HG03575 (cell line): ENCODE data around the gene SKA1.

Experiments
- ATAC-seq: cut with Tn5 transposase; IDR thresholded peaks from one replicate; pipeline ENCODE4 v1.9.1; 2021; ENCODE audit not compliant: unreplicated experiment, insufficient number of reproducible peaks, low FRiP score; ENCODE audit errors: extremely low read depth

The SKA1 gene

GRCh38 chr18:50374753-50375391 is at the start of gene SKA1:
Gene SKA1 (plus strand): TSS chr18:50375046. CDS start chr18:50375831, 785 bp downstream.
- peak; percentile 77 for ATAC-seq

GRCh38 chr18:50327983-50328382 is 46.9 kb upstream of the SKA1 start:
- no peak for ATAC-seq

GRCh38 chr18:50330176-50330575 is 44.7 kb upstream of the SKA1 start:
- ATAC-seq: no peak

- no peak for ATAC-seq
Observed at GRCh38 chr18:50331691-50332090, 43.2 kb upstream of the SKA1 start.

- no peak for ATAC-seq
Observed at GRCh38 chr18:50334546-50335152, 40.2 kb upstream of the SKA1 start.

GRCh38 chr18:50338122-50338521 is 36.7 kb upstream of the SKA1 start:
- ATAC-seq: no peak

- ATAC-seq: no peak
Observed at GRCh38 chr18:50338715-50339114, 36.1 kb upstream of the SKA1 start.

GRCh38 chr18:50340078-50340477 is 34.8 kb upstream of the SKA1 start:
- no peak for ATAC-seq

GRCh38 chr18:50341443-50341842 is 33.4 kb upstream of the SKA1 start:
- ATAC-seq: no peak

GRCh38 chr18:50350699-50351098 is 24.1 kb upstream of the SKA1 start:
- ATAC-seq: no peak

GRCh38 chr18:50356036-50356945 is 18.6 kb upstream of the SKA1 start:
- no peak for ATAC-seq

GRCh38 chr18:50358844-50359243 is 16.0 kb upstream of the SKA1 start:
- no peak for ATAC-seq

- ATAC-seq: no peak
Observed at GRCh38 chr18:50359806-50360205, 15.0 kb upstream of the SKA1 start.

GRCh38 chr18:50360611-50361010 is 14.2 kb upstream of the SKA1 start:
- ATAC-seq: no peak

GRCh38 chr18:50369672-50370071 is 5.2 kb upstream of the SKA1 start:
- ATAC-seq: no peak

GRCh38 chr18:50372743-50373142 is 2.1 kb upstream of the SKA1 start:
- no peak for ATAC-seq

GRCh38 chr18:50373561-50374219 is 1.2 kb upstream of the SKA1 start:
- no peak for ATAC-seq

GRCh38 chr18:50374220-50374752 is 560 bp upstream of the SKA1 start:
- no peak for ATAC-seq

GRCh38 chr18:50377061-50377798 is 2.4 kb downstream of the SKA1 start:
- ATAC-seq: no peak
